ENCODE measurements around the gene BRPF1.

DNA sequence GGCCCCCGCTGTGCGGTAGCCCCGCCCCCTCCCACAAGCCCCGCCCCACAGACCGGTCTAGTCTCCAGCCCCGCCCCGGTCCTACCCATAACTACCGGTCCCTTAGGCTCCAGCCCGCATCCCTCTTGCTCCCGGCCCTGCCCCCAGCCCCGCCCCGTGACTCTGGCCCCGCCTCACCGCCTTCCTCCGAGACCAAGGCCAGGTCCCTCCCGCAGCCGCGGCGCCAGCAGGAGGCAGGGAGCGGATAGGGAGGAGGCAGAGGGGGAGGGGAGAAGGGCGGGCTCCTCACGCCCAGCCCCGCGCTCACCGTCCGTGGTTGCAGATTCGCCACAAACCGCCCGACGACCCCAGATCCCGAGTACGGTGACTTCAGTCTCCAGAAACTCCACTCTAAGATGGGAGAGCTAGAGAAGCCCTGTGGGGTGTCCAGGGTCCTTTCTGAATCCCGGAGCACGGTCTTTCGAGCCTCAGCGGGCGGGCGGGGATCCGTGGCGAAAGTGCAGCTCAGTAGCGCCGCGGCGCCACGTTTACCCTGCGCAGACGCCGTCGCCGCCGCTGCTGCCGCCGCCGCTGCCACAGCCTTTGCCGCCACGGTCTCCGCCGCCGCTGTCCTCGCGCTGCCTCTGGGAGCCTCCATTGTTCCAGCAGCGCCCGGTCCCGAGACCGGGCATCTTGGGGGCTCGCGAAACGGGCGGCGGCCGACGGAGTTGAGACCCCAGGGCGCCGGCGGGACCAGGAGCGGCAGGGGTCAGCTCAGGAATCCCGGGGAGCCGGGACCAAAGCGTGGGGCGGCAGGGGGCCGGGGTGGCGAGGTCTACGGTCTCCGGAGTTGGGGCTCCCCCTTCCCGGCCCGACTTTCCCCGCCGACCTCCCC, at the start of gene BRPF1:
- peak; percentile 56; the same call in 1 of the 2 replicates for TF ChIP-seq CREB1 (IDR thresholded peaks at IDR 0.05; ENCODE audit: low read depth)
- TF ChIP-seq, protein P1, sequence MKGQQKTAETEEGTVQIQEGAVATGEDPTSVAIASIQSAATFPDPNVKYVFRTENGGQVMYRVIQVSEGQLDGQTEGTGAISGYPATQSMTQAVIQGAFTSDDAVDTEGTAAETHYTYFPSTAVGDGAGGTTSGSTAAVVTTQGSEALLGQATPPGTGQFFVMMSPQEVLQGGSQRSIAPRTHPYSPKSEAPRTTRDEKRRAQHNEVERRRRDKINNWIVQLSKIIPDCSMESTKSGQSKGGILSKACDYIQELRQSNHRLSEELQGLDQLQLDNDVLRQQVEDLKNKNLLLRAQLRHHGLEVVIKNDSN (IDR thresholded peaks at IDR 0.05), result peak; percentile 39; the same call in 1 of the 2 replicates
- TF ChIP-seq REST (IDR thresholded peaks at IDR 0.05; ENCODE audit: low read depth), result no peak
- TF ChIP-seq CEBPB (IDR thresholded peaks at IDR 0.05), result no peak
- peak; percentile 75; the same call in 1 of the 2 replicates for TF ChIP-seq ZBTB7A (IDR thresholded peaks at IDR 0.05; ENCODE audit: low read depth)
- TF ChIP-seq TAF1 (IDR thresholded peaks at IDR 0.05; ENCODE audit: low read depth), result peak; percentile 83
- peak; percentile 70 for TF ChIP-seq EP300 (IDR thresholded peaks at IDR 0.05; ENCODE audit: borderline replicate concordance)
- no peak for TF ChIP-seq RAD21 (IDR thresholded peaks at IDR 0.05; ENCODE audit: low read depth)
- no peak; the same call in 1 of the 2 replicates for TF ChIP-seq EGR1 (IDR thresholded peaks at IDR 0.05)

Data from Ishikawa (cell line).